Mesendoderm (in vitro differentiated cells): ENCODE measurements around the gene SLC25A30.

Experiments used
- DNase-seq: peaks from one replicate; pipeline ENCODE4 v3.0.0; 2013
- H2AK5ac ChIP-seq: 2 replicates; pipeline ENCODE4 v1.6.1; 2013; ENCODE audit warnings: low read length, inconsistent platforms
- H2BK120ac ChIP-seq: 2 replicates; pipeline ENCODE4 v1.6.1; 2013; ENCODE audit warnings: low read depth, mild to moderate bottlenecking, low read length, moderate library complexity, mixed read lengths
- H2BK15ac ChIP-seq: replicated peaks from 2 replicates; pipeline ENCODE4 v1.6.1; 2013; ENCODE audit warnings: low read depth, mild to moderate bottlenecking, moderate library complexity
- H2BK5ac ChIP-seq: 2 replicates; pipeline ENCODE4 v1.6.1; 2013; ENCODE audit warnings: low read length, inconsistent platforms
- H3K18ac ChIP-seq: 2 replicates; pipeline ENCODE4 v1.6.1; 2013; ENCODE audit warnings: mild to moderate bottlenecking, low read length, mixed read lengths
- H3K23ac ChIP-seq: one replicate; pipeline ENCODE4 v1.6.1; 2013; ENCODE audit warnings: low read length
- H3K27ac ChIP-seq: 2 replicates; pipeline ENCODE4 v1.5.1; 2013; ENCODE audit warnings: low read depth, mild to moderate bottlenecking, inconsistent platforms, low read length, moderate library complexity
- H3K27me3 ChIP-seq: 2 replicates; pipeline ENCODE4 v1.6.1; 2013; ENCODE audit warnings: low read length, control low read depth, mild to moderate bottlenecking, inconsistent platforms; ENCODE audit not compliant: insufficient read depth, poor library complexity
- H3K36me3 ChIP-seq: 2 replicates; pipeline ENCODE4 v1.6.1; 2013; ENCODE audit warnings: low read length, inconsistent platforms; ENCODE audit not compliant: control insufficient read depth, insufficient read depth
- H3K4ac ChIP-seq: one replicate; pipeline ENCODE4 v1.6.1; 2013; ENCODE audit warnings: low read depth, mild to moderate bottlenecking, low read length, moderate library complexity
- H3K4me1 ChIP-seq: 2 replicates; pipeline ENCODE4 v1.6.1; 2013; ENCODE audit warnings: low read depth, low read length, inconsistent platforms; ENCODE audit not compliant: control insufficient read depth
- H3K4me2 ChIP-seq: 2 replicates; pipeline ENCODE4 v1.6.1; 2013; ENCODE audit warnings: low read length
- H3K4me3 ChIP-seq: 2 replicates; pipeline ENCODE4 v1.5.1; 2013; ENCODE audit warnings: mild to moderate bottlenecking, low read length
- H3K56ac ChIP-seq: one replicate; pipeline ENCODE4 v1.6.1; 2013; ENCODE audit warnings: low read length
- H3K79me1 ChIP-seq: 2 replicates; pipeline ENCODE4 v1.6.1; 2013; ENCODE audit warnings: low read length, inconsistent platforms
- H3K79me2 ChIP-seq: 2 replicates; pipeline ENCODE4 v1.6.1; 2013; ENCODE audit warnings: mild to moderate bottlenecking, low read length; ENCODE audit not compliant: control insufficient read depth, insufficient read depth
- H3K9ac ChIP-seq: 2 replicates; pipeline ENCODE4 v1.6.1; 2013; ENCODE audit warnings: low read length, inconsistent platforms
- H4K5ac ChIP-seq: one replicate; pipeline ENCODE4 v1.6.1; 2013; ENCODE audit warnings: low read length
- H4K8ac ChIP-seq: one replicate; pipeline ENCODE4 v1.6.1; 2013; ENCODE audit warnings: low read depth, mild to moderate bottlenecking, control low read depth, low read length, moderate library complexity
- WGBS: extraction: QIAGEN DNeasy Blood & Tissue Kit; methylation state at CpG from one replicate; pipeline ENCODE4 v1.1.7; 2013; ENCODE audit warnings: low lambda C conversion rate, missing lambda C conversion rate; ENCODE audit not compliant: insufficient coverage; ENCODE audit errors: extremely low coverage; 5-methylcytosine and 5-hydroxymethylcytosine counted together

SLC25A30 gene

GRCh38 chr13:45454204-45454603 is 36.0 kb upstream of the SLC25A30 start:
- no peak overlapping the region for H4K8ac ChIP-seq
- no peak overlapping the region for H3K23ac ChIP-seq
- no peak overlapping the region for H2BK15ac ChIP-seq
- no peak overlapping the region for H3K18ac ChIP-seq
- H3K4ac ChIP-seq, result no peak overlapping the region
- no peak overlapping the region for H3K4me2 ChIP-seq
- no peaks in the 10 kb centered on the region for H3K27me3 ChIP-seq
- no peak overlapping the region for H3K56ac ChIP-seq
- H2BK5ac ChIP-seq, result no peak overlapping the region
- H4K5ac ChIP-seq, result no peak overlapping the region
- H3K79me2 ChIP-seq, result no peaks in the 10 kb centered on the region
- no peaks in the 10 kb centered on the region for H3K4me1 ChIP-seq
- no peaks in the 10 kb centered on the region for H3K79me1 ChIP-seq
- H3K36me3 ChIP-seq, result no peaks in the 10 kb centered on the region
- H3K9ac ChIP-seq, result no peak overlapping the region
- H2AK5ac ChIP-seq, result no peak overlapping the region
- no peak overlapping the region for H3K4me3 ChIP-seq
- WGBS, result no CpG with 5 or more reads among the region's 7 CpGs
- DNase-seq, result no peak
- H2BK120ac ChIP-seq, result no peak overlapping the region
- H3K27ac ChIP-seq, result no peak overlapping the region

- H2BK15ac ChIP-seq, result no peak overlapping the region
- H3K56ac ChIP-seq, result no peak overlapping the region
- H3K36me3 ChIP-seq, result no peaks in the 10 kb centered on the region
- no peaks in the 10 kb centered on the region for H3K4me1 ChIP-seq
- H3K23ac ChIP-seq, result no peak overlapping the region
- H3K4me2 ChIP-seq, result no peak overlapping the region
- no peak overlapping the region for H2AK5ac ChIP-seq
- DNase-seq, result no peak
- no peak overlapping the region for H4K8ac ChIP-seq
- H3K4me3 ChIP-seq, result no peak overlapping the region
- no peaks in the 10 kb centered on the region for H3K79me1 ChIP-seq
- no CpG with 5 or more reads among the region's 4 CpGs for WGBS
- no peaks in the 10 kb centered on the region for H3K27me3 ChIP-seq
- H4K5ac ChIP-seq, result no peak overlapping the region
- no peak overlapping the region for H3K27ac ChIP-seq
- H3K79me2 ChIP-seq, result no peaks in the 10 kb centered on the region
- H2BK120ac ChIP-seq, result no peak overlapping the region
- H3K4ac ChIP-seq, result no peak overlapping the region
- no peak overlapping the region for H3K9ac ChIP-seq
- H2BK5ac ChIP-seq, result no peak overlapping the region
- H3K18ac ChIP-seq, result no peak overlapping the region
Measured at GRCh38 chr13:45451282-45451681, 33.1 kb upstream of the SLC25A30 start.

- no CpG with 5 or more reads among the region's 1 CpG for WGBS
- no peak overlapping the region for H2BK120ac ChIP-seq
- no peak overlapping the region for H3K4me2 ChIP-seq
- peak; percentile 8 for DNase-seq
- H3K79me2 ChIP-seq, result no peaks in the 10 kb centered on the region
- no peak overlapping the region for H2BK15ac ChIP-seq
- no peak overlapping the region for H4K8ac ChIP-seq
- H3K79me1 ChIP-seq, result no peaks in the 10 kb centered on the region
- H3K27ac ChIP-seq, result no peak overlapping the region
- H3K56ac ChIP-seq, result no peak overlapping the region
- no peak overlapping the region for H2BK5ac ChIP-seq
- H2AK5ac ChIP-seq, result no peak overlapping the region
- H3K18ac ChIP-seq, result no peak overlapping the region
- no peak overlapping the region for H4K5ac ChIP-seq
- H3K27me3 ChIP-seq, result no peaks in the 10 kb centered on the region
- H3K23ac ChIP-seq, result no peak overlapping the region
- H3K4me1 ChIP-seq, result no peaks in the 10 kb centered on the region
- H3K9ac ChIP-seq, result no peak overlapping the region
- H3K4ac ChIP-seq, result no peak overlapping the region
- no peaks in the 10 kb centered on the region for H3K36me3 ChIP-seq
- H3K4me3 ChIP-seq, result no peak overlapping the region
Measured at GRCh38 chr13:45448965-45449559, 30.9 kb upstream of the SLC25A30 start.

GRCh38 chr13:45447050-45447661 is 29.0 kb upstream of the SLC25A30 start:
- H3K18ac ChIP-seq, result no peak overlapping the region
- no peak overlapping the region for H3K27ac ChIP-seq
- H3K4me2 ChIP-seq, result no peak overlapping the region
- H3K36me3 ChIP-seq, result no peaks in the 10 kb centered on the region
- H3K4me3 ChIP-seq, result no peak overlapping the region
- no peak overlapping the region for H4K5ac ChIP-seq
- H3K4ac ChIP-seq, result no peak overlapping the region
- H3K4me1 ChIP-seq, result no peaks in the 10 kb centered on the region
- no peak overlapping the region for H2BK15ac ChIP-seq
- H3K27me3 ChIP-seq, result no peaks in the 10 kb centered on the region
- WGBS, result no CpG with 5 or more reads among the region's 9 CpGs
- no peak overlapping the region for H3K9ac ChIP-seq
- no peaks in the 10 kb centered on the region for H3K79me1 ChIP-seq
- no peak overlapping the region for H3K56ac ChIP-seq
- no peak for DNase-seq
- H2AK5ac ChIP-seq, result no peak overlapping the region
- no peak overlapping the region for H2BK5ac ChIP-seq
- H2BK120ac ChIP-seq, result no peak overlapping the region
- no peak overlapping the region for H4K8ac ChIP-seq
- H3K79me2 ChIP-seq, result no peaks in the 10 kb centered on the region
- no peak overlapping the region for H3K23ac ChIP-seq

- Histone ChIP-seq H2BK15ac (no peak overlapping the region), H3K4me1 (no peaks in the 10 kb centered on the region), H3K23ac (no peak overlapping the region), H3K4me3 (no peak overlapping the region), H3K18ac (no peak overlapping the region), H3K4ac (no peak overlapping the region), H2BK5ac (no peak overlapping the region), H3K9ac (no peak overlapping the region), H3K27ac (no peak overlapping the region), H2BK120ac (no peak overlapping the region), H3K36me3 (no peaks in the 10 kb centered on the region), H3K79me2 (no peaks in the 10 kb centered on the region), H3K56ac (no peak overlapping the region), H4K5ac (no peak overlapping the region), H3K79me1 (no peaks in the 10 kb centered on the region), H4K8ac (no peak overlapping the region), H2AK5ac (no peak overlapping the region), H3K4me2 (no peak overlapping the region), H3K27me3 (no peaks in the 10 kb centered on the region)
- WGBS, result no CpG with 5 or more reads among the region's 7 CpGs
- DNase-seq, result no peak
Measured at GRCh38 chr13:45446181-45446580, 28.0 kb upstream of the SLC25A30 start.

- Histone ChIP-seq H3K4ac (no peak overlapping the region), H3K36me3 (no peaks in the 10 kb centered on the region), H3K4me1 (no peaks in the 10 kb centered on the region), H4K8ac (no peak overlapping the region), H3K79me2 (no peaks in the 10 kb centered on the region), H3K4me2 (no peak overlapping the region), H3K4me3 (no peak overlapping the region), H2AK5ac (no peak overlapping the region), H3K18ac (no peak overlapping the region), H3K9ac (no peak overlapping the region), H2BK120ac (no peak overlapping the region), H3K27ac (no peak overlapping the region), H3K79me1 (no peaks in the 10 kb centered on the region), H3K23ac (no peak overlapping the region), H3K56ac (no peak overlapping the region), H2BK5ac (no peak overlapping the region), H3K27me3 (no peaks in the 10 kb centered on the region), H4K5ac (no peak overlapping the region), H2BK15ac (no peak overlapping the region)
- no CpG with 5 or more reads among the region's 6 CpGs for WGBS
- DNase-seq, result no peak
Measured at GRCh38 chr13:45445053-45445452, 26.9 kb upstream of the SLC25A30 start.
